Colonic mucosa (tissue), 4 donors: ENCODE results near the gene FERMT1. TPM values are rescaled to one million over a fixed set of nuclear protein-coding genes. Genes with fewer than 3 reads are reported as not detected.
"Not testable (repeated sequence)": the region's sequence is repeated elsewhere in the genome, so short reads cannot be mapped to it uniquely, and the experiment has no call there.

ENCODE experiments used
- DNase-seq: peaks from one replicate; pipeline ENCODE4 v3.0.0-alpha.2; 2020
- H3K27ac ChIP-seq: fragments of 200-600 bp; one replicate; pipeline ENCODE4 v1.8.0; 2021
- H3K27me3 ChIP-seq: fragments of 200-600 bp; one replicate; pipeline ENCODE4 v1.8.0; 2021
- H3K36me3 ChIP-seq: fragments of 200-600 bp; one replicate; pipeline ENCODE4 v1.8.0; 2021
- H3K4me1 ChIP-seq: fragments of 200-600 bp; one replicate; pipeline ENCODE4 v1.8.0; 2021; ENCODE audit warnings: mild to moderate bottlenecking
- H3K4me3 ChIP-seq: fragments of 200-600 bp; one replicate; pipeline ENCODE4 v1.8.0; 2021
- H3K9ac ChIP-seq, 2 donors: one replicate each; pipeline ENCODE4 v1.7.0; 2013; ENCODE audit warnings: control low read depth in 2 of 2, low read depth in 2 of 2, low read length in 2 of 2
- H3K9me3 ChIP-seq: fragments of 200-600 bp; one replicate; pipeline ENCODE4 v1.8.0; 2021
- CTCF ChIP-seq: fragments of 200-600 bp; IDR thresholded peaks from one replicate; pipeline ENCODE4 v1.8.0; 2022; ENCODE audit warnings: antibody characterized with exemption, mild to moderate bottlenecking
- intact Hi-C: fragments of 100-400 bp; cut with DNase I; formaldehyde crosslinking; loops from one replicate; pipeline ENCODE4 v1.14.1; 2022
- total RNA-seq, 2 donors: library from RNA; stranded (reverse); fragmentation: NEBNext Ultra II Directional in 1 of 2; extraction: Animal tissue kit (Norgen Biotek cat#: 25700) in 1 of 2; gene quantifications; one replicate each; pipeline ENCODE4 v1.2.1, GENCODE V29; 2021
- donor health status: healthy.
- donor health status: DM: no; HTN: no; CAD: no.
- donor health status: DM: no; HTN: no; CAD: no.

FERMT1 gene
- total RNA-seq, 2 donors from 2014 or later = 68.8 to 83.9 TPM

- no peak for DNase-seq
- H3K9ac ChIP-seq = no peak overlapping the region
- no peaks in the 10 kb centered on the region for H3K4me1 ChIP-seq
- H3K27me3 ChIP-seq = no peaks in the 10 kb centered on the region
- H3K4me3 ChIP-seq = no peak overlapping the region
- H3K27ac ChIP-seq = no peak overlapping the region
- peaks cover 13% of the 10 kb centered on the region for H3K36me3 ChIP-seq
- no peaks in the 10 kb centered on the region for H3K9me3 ChIP-seq
- intact Hi-C loops = no loop called here
- no peak for TF ChIP-seq CTCF
Measured at GRCh38 chr20:6038256-6038655, 84.6 kb downstream of the FERMT1 start.

GRCh38 chr20:6037082-6037481 lies 85.7 kb downstream of the FERMT1 start:
- no peak overlapping the region for H3K9ac ChIP-seq
- no peak overlapping the region for H3K4me3 ChIP-seq
- intact Hi-C loops = no loop called here
- no peak for TF ChIP-seq CTCF
- H3K36me3 ChIP-seq = peaks cover 13% of the 10 kb centered on the region
- no peak overlapping the region for H3K27ac ChIP-seq
- no peaks in the 10 kb centered on the region for H3K9me3 ChIP-seq
- DNase-seq = no peak
- H3K4me1 ChIP-seq = no peaks in the 10 kb centered on the region
- H3K27me3 ChIP-seq = no peaks in the 10 kb centered on the region

- Histone ChIP-seq H3K36me3 (peaks cover 12% of the 10 kb centered on the region), H3K27ac (no peak overlapping the region)
- TF ChIP-seq CTCF = no peak
Measured at GRCh38 chr20:6036213-6036612, 86.6 kb downstream of the FERMT1 start.

GRCh38 chr20:6034134-6034969 lies 88.5 kb downstream of the FERMT1 start:
- intact Hi-C loops = no loop called here
- TF ChIP-seq CTCF = no peak
- no peak overlapping the region for H3K9ac ChIP-seq
- H3K27ac ChIP-seq = no peak overlapping the region
- H3K4me3 ChIP-seq = no peak overlapping the region
- H3K36me3 ChIP-seq = peaks cover 6% of the 10 kb centered on the region
- H3K9me3 ChIP-seq = no peaks in the 10 kb centered on the region
- H3K4me1 ChIP-seq = no peaks in the 10 kb centered on the region
- H3K27me3 ChIP-seq = no peaks in the 10 kb centered on the region
- no peak for DNase-seq

More at GRCh38 chr20:6036213-6036612, 86.6 kb downstream of the FERMT1 start:
- no peak for DNase-seq
- Histone ChIP-seq H3K9ac (no peak overlapping the region), H3K4me3 (no peak overlapping the region), H3K27me3 (no peaks in the 10 kb centered on the region), H3K9me3 (no peaks in the 10 kb centered on the region), H3K4me1 (no peaks in the 10 kb centered on the region)
- intact Hi-C loops = no loop called here

GRCh38 chr20:6032907-6033306 lies 89.9 kb downstream of the FERMT1 start:
- H3K9me3 ChIP-seq, H3K4me3 ChIP-seq, H3K9ac ChIP-seq, H3K27ac ChIP-seq, DNase-seq, H3K4me1 ChIP-seq, H3K27me3 ChIP-seq, H3K36me3 ChIP-seq, intact Hi-C loops: not testable (repeated sequence)

- no peaks in the 10 kb centered on the region for H3K36me3 ChIP-seq
- no peaks in the 10 kb centered on the region for H3K9me3 ChIP-seq
- no peaks in the 10 kb centered on the region for H3K27me3 ChIP-seq
- TF ChIP-seq CTCF = no peak
- no peak overlapping the region for H3K4me3 ChIP-seq
- no peak overlapping the region for H3K9ac ChIP-seq
- DNase-seq = no peak
- intact Hi-C loops = no loop called here
- H3K27ac ChIP-seq = no peak overlapping the region
- no peaks in the 10 kb centered on the region for H3K4me1 ChIP-seq
Measured at GRCh38 chr20:6030453-6031080, 92.3 kb downstream of the FERMT1 start.
